HG03354 (cell line): ENCODE data around the gene ASB4.

Experiments
- ATAC-seq: cut with Tn5 transposase; IDR thresholded peaks from one replicate; pipeline ENCODE4 v1.9.1; 2021; ENCODE audit warnings: mild to moderate bottlenecking; ENCODE audit not compliant: unreplicated experiment, poor library complexity, severe bottlenecking

Gene ASB4

DNA sequence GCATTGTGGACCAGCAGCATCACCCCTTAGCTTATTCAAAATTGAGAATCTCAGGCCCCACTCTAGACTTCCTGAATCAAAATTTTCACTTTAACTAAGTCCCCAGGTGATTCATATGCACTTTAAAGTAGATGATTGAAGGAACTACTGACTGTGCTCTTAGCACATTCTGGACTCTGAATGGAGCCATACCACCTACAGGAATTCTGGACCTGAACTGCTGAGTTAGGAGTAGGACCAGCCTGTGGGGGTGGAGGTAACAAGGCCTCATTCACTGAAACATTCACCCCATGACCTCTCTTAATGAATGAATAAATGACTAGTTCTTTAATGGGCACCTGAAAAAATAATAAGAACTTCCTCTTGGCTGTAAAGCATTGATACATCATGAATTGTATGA lies 103.3 kb downstream of the ASB4 start:
- ATAC-seq: no peak

DNA sequence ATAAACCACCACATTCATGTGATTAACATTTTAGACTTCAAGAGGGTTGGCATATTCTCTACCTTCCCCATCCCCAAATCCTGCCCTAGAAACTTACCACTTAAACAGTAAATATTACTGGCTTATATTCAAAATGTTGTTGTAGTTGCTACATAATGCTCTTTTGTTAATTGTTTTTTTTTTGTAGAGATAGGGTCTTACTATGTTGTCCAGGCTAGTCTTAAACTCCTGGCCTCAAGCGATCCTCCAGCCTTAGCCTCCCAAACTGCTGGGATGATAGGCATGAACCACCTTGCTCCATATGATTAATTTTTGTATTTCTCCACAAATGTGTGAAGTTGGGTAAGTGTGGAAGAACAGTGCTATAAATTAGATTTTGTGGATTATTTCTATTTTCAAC lies 104.0 kb downstream of the ASB4 start:
- ATAC-seq: no peak
